ENCODE measurements around the gene KCTD2. TPM values are rescaled to one million over a fixed set of nuclear protein-coding genes. Genes with fewer than 3 reads are reported as not detected.

The KCTD2 gene
- total and polyA plus RNA-seq, 2 of the 13 experiments (the other 11 are each of a cell fraction or from before 2014, with no cell fraction given) = 28.3 to 32.6 TPM

- peak; percentile 12; the same call in 1 of the 2 replicates for TF ChIP-seq ZSCAN21 (CRISPR knock-in tag; IDR thresholded peaks at IDR 0.05; ENCODE audit: borderline replicate concordance)
- 0 out of 2 replicates have a peak, but pooled peaks have one; percentile 7 for TF ChIP-seq ZNF136 (CRISPR knock-in tag; IDR thresholded peaks at IDR 0.05; ENCODE audit: low read depth)
- no peak for TF ChIP-seq ZNF552 (CRISPR knock-in tag; IDR thresholded peaks at IDR 0.05; ENCODE audit: borderline replicate concordance)
- no peak for TF ChIP-seq SALL2 (CRISPR knock-in tag; IDR thresholded peaks at IDR 0.05)
- TF ChIP-seq XBP1 (CRISPR knock-in tag; IDR thresholded peaks at IDR 0.05) = no peak
- TF ChIP-seq ELF3 (CRISPR knock-in tag; IDR thresholded peaks at IDR 0.05) = no peak
- 0 out of 2 replicates have a peak, but pooled peaks have one; percentile 12 for TF ChIP-seq ZNF710 (CRISPR knock-in tag; IDR thresholded peaks at IDR 0.05; ENCODE audit: borderline replicate concordance)
- TF ChIP-seq ETV5 (CRISPR knock-in tag; IDR thresholded peaks at IDR 0.05; ENCODE audit: borderline replicate concordance) = no peak
- TF ChIP-seq ZBTB14 (CRISPR knock-in tag; IDR thresholded peaks at IDR 0.05) = peak; percentile 19; the same call in 1 of the 2 replicates
- TF ChIP-seq HOMEZ (CRISPR knock-in tag; IDR thresholded peaks at IDR 0.05; ENCODE audit: low read depth) = no peak
- no peak for TF ChIP-seq ZNF580 (CRISPR knock-in tag; IDR thresholded peaks at IDR 0.05; ENCODE audit: borderline replicate concordance, low read depth)
- no peak for TF ChIP-seq ADNP (CRISPR knock-in tag; IDR thresholded peaks at IDR 0.05)
- TF ChIP-seq PREB (CRISPR knock-in tag; IDR thresholded peaks at IDR 0.05) = no peak
- TF ChIP-seq TFE3 (CRISPR knock-in tag; IDR thresholded peaks at IDR 0.05) = no peak
- TF ChIP-seq ZNF30 (CRISPR knock-in tag; IDR thresholded peaks at IDR 0.05) = no peak
- no peak for TF ChIP-seq RXRA (CRISPR knock-in tag; IDR thresholded peaks at IDR 0.05)
- TF ChIP-seq ZNF432 (CRISPR knock-in tag; IDR thresholded peaks at IDR 0.05; ENCODE audit: borderline replicate concordance) = no peak
- no peak for TF ChIP-seq ZNF598 (CRISPR knock-in tag; IDR thresholded peaks at IDR 0.05; ENCODE audit: borderline replicate concordance)
- no peak for TF ChIP-seq SAP130 (CRISPR knock-in tag; IDR thresholded peaks at IDR 0.05; ENCODE audit: low read depth)
These were observed 523 bp downstream of the KCTD2 start (continued) for GRCh38 chr17:75047398-75048098.

Data from HepG2 (cell line).